Activated naive CD4-positive, alpha-beta T cell treated with anti-CD3 and anti-CD28 coated beads, Interleukin-2, amount 50 U/mL, for 72 hours (primary cell): ENCODE data around the gene FAP. TPM values are rescaled to one million over a fixed set of nuclear protein-coding genes. Genes with fewer than 3 reads are reported as not detected.

ENCODE experiments used
- ATAC-seq, 2 donors: fragments of 150-1000 bp; cut with Tn5 transposase; 2 replicates each; pipeline ENCODE4 v1.10.0; 2021; ENCODE audit warnings: mild to moderate bottlenecking in 2 of 2, moderate library complexity in 2 of 2
- DNase-seq, 2 donors: peaks; one replicate each; pipeline ENCODE4 v3.0.0; 2021 to 2022; ENCODE audit warnings: low spot score in 2 of 2
- H3K27ac Mint-ChIP-seq, 2 donors: one replicate each; pipeline ENCODE4 v1.8.0; 2022; ENCODE audit warnings: mild to moderate bottlenecking in 2 of 2, mixed read lengths in 2 of 2
- H3K36me3 Mint-ChIP-seq, 2 donors: one replicate each; pipeline ENCODE4 v1.8.0; 2022; ENCODE audit warnings: mixed read lengths in 2 of 2
- H3K9me3 Mint-ChIP-seq, 2 donors: one replicate each; pipeline ENCODE4 v1.8.0; 2022; ENCODE audit warnings: mixed read lengths in 2 of 2
- total RNA-seq, 2 donors: library from RNA; stranded (reverse); gene quantifications; one replicate each; pipeline ENCODE4 v1.2.3, GENCODE V29; 2022

The FAP gene
- total RNA-seq, 2 donors from 2014 or later: 0.29 to 0.50 TPM

- ATAC-seq: no peak
- H3K9me3 Mint-ChIP-seq: no peaks in the 10 kb centered on the region
- H3K27ac Mint-ChIP-seq: no peak overlapping the region
- DNase-seq: no peak
- no peaks in the 10 kb centered on the region for H3K36me3 Mint-ChIP-seq
Measured at GRCh38 chr2:162174746-162175145, 68.5 kb downstream of the FAP start.

DNA sequence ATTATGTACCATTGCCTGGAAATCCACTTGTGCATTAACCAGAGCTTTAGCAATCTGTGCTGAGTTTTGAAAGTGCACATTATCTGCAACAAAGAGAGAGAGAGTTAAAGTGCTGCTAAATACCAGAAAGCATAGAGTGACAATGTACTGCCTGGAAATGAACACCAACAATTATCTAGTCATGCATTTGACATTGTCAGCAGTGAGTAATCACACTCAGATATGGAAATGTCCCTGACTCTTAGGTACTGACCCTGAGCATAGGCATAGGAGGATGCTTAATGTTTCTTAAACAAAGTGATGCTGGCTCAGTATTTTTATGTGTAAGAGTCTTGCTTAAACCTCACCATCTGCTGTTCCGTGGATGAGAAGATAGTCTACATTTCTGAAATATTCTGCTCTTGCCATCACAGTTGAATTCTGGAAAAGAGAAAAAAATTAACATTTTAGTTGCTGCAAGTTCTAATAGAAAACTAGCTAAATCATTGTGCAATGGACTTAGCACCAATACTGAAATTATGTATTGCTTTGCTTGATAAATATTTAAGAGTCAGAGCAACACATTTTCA is 70.4 kb downstream of the FAP start:
- Mint-ChIP-seq H3K36me3 (no peaks in the 10 kb centered on the region), H3K9me3 (no peaks in the 10 kb centered on the region), H3K27ac (no peak overlapping the region)
- peak; percentile 48 to 92 for ATAC-seq
- no peak for DNase-seq

DNA sequence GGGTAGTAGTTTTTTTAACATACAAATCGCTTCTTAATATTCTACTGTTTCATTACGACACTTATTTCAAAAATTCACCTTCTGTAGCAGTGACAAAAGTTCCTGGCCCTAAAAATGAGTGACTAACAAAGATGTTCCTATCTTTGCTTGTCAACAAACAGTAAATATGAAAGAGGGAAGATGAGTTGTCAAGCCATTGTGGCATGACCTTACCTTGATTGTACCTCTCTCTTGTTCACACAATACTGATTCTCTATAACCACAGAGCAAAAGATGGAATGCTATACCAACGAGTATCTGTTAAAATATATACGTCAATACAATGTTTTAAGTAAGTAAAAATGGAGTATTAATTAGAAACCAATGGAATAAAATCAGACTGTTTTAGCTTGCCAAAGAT is 76.5 kb downstream of the FAP start:
- ATAC-seq (peak in 1 of 2 donors; percentile 80), DNase-seq (no peak)
- Mint-ChIP-seq H3K9me3 (no peaks in the 10 kb centered on the region), H3K36me3 (no peaks in the 10 kb centered on the region), H3K27ac (no peak overlapping the region)

DNA sequence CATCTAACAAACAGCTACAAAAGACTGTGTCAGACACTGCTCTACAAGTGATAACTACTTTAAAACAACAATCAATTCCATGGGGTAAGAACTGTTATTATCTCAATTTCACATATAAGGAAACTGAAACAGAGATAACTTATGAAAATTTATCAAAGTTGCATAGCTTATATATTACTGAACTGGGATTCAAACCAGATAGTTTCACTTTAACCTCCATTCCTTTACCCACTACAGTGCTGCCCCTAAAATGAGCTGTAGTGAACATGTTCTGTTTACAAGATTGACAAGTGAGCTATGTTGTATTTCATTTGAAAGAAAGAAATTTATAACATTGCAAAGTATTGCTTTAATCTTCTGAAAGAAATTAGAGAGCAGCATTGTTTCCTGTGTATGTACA is 77.1 kb downstream of the FAP start:
- DNase-seq (no peak), ATAC-seq (peak in 1 of 2 donors; percentile 73)
- no peaks in the 10 kb centered on the region for H3K9me3 Mint-ChIP-seq
- no peaks in the 10 kb centered on the region for H3K36me3 Mint-ChIP-seq
- H3K27ac Mint-ChIP-seq: no peak overlapping the region

DNA sequence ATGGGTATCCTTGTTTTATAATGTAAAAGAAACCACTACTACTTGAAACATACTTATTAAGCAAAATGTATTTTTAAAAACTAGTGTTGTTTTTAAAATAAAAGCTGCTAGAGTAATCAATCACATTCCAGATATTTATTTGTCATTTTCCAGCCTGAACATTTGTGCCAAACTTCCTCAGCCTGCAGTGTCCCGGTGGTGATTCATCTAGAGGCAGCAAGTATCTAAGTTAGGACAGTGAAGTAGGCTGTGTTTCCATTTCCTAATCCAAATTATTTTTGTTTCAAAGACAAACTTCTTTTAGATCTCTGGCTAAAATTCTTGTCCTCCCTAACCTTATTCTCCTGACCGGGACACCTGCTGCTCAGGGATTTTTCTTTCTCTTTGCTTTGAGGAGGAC is 78.4 kb downstream of the FAP start:
- no peaks in the 10 kb centered on the region for H3K9me3 Mint-ChIP-seq
- ATAC-seq (no peak), DNase-seq (no peak)
- no peaks in the 10 kb centered on the region for H3K36me3 Mint-ChIP-seq
- no peak overlapping the region for H3K27ac Mint-ChIP-seq

DNA sequence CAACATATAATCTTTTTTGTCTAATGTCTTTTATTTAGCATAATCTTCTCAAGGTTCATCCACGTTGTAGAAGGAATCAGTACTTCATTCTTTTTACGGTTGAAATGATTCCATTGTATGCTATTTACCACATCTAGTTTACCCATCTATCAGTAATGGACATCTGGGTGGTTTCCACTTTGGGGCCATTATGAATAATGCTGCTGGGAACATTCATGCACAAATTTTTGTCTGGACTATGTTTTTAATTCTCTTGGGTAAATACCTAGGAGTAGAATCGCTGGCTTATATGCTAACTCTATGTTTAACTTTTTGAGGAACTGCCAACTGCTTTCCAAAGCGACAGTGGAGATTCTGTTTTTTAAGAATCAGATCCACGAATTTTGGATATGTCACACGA is 83.8 kb downstream of the FAP start:
- ATAC-seq (no peak), DNase-seq (no peak)
- H3K27ac Mint-ChIP-seq: no peak overlapping the region
- H3K9me3 Mint-ChIP-seq: no peaks in the 10 kb centered on the region
- H3K36me3 Mint-ChIP-seq: no peaks in the 10 kb centered on the region

- H3K36me3 Mint-ChIP-seq: no peaks in the 10 kb centered on the region
- no peaks in the 10 kb centered on the region for H3K9me3 Mint-ChIP-seq
- ATAC-seq (no peak), DNase-seq (no peak)
- H3K27ac Mint-ChIP-seq: no peak overlapping the region
Measured at GRCh38 chr2:162156149-162156548, 87.1 kb downstream of the FAP start.

DNA sequence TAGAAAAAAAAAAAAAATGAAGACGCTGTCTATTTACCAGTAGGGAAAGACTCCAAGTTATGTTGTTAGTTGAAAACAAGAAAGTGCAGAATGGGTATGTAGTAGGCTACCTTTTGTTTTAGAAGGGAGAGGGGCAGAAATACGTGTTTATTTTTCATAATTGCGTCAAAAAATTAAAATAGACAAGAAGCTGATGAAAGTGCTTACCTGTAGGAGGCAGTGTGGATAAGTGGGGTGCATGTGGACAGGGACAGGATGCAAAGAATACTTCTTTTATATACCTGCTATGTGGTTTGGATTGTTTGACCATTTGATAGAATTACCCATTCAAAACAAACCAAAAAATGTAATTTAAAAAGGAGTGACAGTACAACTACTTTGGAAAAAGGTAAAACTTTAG is 88.2 kb downstream of the FAP start:
- ATAC-seq (no peak), DNase-seq (no peak)
- H3K9me3 Mint-ChIP-seq: no peaks in the 10 kb centered on the region
- H3K36me3 Mint-ChIP-seq: no peaks in the 10 kb centered on the region
- H3K27ac Mint-ChIP-seq: no peak overlapping the region

GRCh38 chr2:162153608-162154224 is 89.5 kb downstream of the FAP start:
- H3K9me3 Mint-ChIP-seq: no peaks in the 10 kb centered on the region
- DNase-seq (peak in 1 of 2 donors; percentile 73), ATAC-seq (peak; percentile 73 to 94)
- H3K27ac Mint-ChIP-seq: no peak overlapping the region
- no peaks in the 10 kb centered on the region for H3K36me3 Mint-ChIP-seq

GRCh38 chr2:162152147-162152546 is 91.1 kb downstream of the FAP start, which contains the start of gene GCG:
Gene GCG, minus strand, starts transcription at chr2:162152247. Its CDS starts 3,069 bp downstream, at chr2:162149178.
- H3K9me3 Mint-ChIP-seq: no peaks in the 10 kb centered on the region

GRCh38 chr2:162149940-162150339 is 93.3 kb downstream of the FAP start:
- DNase-seq: no peak
- ATAC-seq: no peak
- Mint-ChIP-seq H3K36me3 (no peaks in the 10 kb centered on the region), H3K9me3 (no peaks in the 10 kb centered on the region), H3K27ac (no peak overlapping the region)

More at GRCh38 chr2:162152147-162152546, 91.1 kb downstream of the FAP start, which contains the start of gene GCG:
- no peaks in the 10 kb centered on the region for H3K36me3 Mint-ChIP-seq
- DNase-seq: no peak
- no peak for ATAC-seq
- H3K27ac Mint-ChIP-seq: no peak within 1 kb of the TSS

- ATAC-seq (no peak), DNase-seq (no peak)
- H3K36me3 Mint-ChIP-seq: no peaks in the 10 kb centered on the region
- no peak overlapping the region for H3K27ac Mint-ChIP-seq
- no peaks in the 10 kb centered on the region for H3K9me3 Mint-ChIP-seq
Measured at GRCh38 chr2:162149466-162149865, 93.8 kb downstream of the FAP start.

GRCh38 chr2:162148956-162149355 is 94.3 kb downstream of the FAP start:
- Mint-ChIP-seq H3K27ac (no peak overlapping the region), H3K9me3 (no peaks in the 10 kb centered on the region), H3K36me3 (no peaks in the 10 kb centered on the region)
- ATAC-seq: no peak
- no peak for DNase-seq

DNA sequence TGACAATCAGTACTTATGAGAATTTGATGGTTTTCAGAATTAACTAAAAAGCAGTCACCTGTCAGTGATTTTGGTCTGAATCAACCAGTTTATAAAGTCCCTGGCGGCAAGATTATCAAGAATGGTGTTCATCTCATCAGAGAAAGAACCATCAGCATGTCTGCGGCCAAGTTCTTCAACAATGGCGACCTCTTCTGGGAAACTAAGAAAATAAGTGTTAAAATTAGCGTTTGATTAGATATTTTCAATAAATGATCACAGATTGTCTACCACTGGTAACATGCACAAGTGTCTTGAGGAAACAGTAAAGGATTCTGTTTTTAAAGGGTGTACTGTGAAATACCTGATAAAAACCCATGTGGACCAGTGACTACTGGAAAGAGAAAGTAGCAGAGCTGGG is 99.3 kb downstream of the FAP start:
- DNase-seq: no peak
- H3K27ac Mint-ChIP-seq: no peak overlapping the region
- ATAC-seq: no peak
- no peaks in the 10 kb centered on the region for H3K36me3 Mint-ChIP-seq
- no peaks in the 10 kb centered on the region for H3K9me3 Mint-ChIP-seq

DNA sequence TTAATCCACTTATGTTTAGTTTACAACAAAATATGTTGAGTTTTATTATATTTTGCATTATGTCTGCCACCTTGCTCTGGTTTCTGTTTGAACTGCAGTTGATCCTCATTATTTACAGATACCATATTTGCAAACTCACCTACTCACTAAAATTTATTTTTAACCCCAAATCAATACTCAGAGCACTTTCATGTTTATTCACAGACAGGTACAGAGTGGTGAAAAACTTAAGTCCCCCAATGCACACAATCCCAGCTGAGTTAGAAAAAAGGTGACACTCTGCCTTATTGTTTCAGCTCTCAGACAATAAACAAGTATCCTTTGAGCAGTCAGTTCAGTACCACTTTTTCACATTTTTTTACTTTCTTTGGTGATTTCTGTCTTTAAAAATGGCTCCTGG is 104.9 kb downstream of the FAP start:
- DNase-seq (no peak), ATAC-seq (no peak)
- H3K36me3 Mint-ChIP-seq: no peaks in the 10 kb centered on the region
- no peak overlapping the region for H3K27ac Mint-ChIP-seq
- no peaks in the 10 kb centered on the region for H3K9me3 Mint-ChIP-seq

- DNase-seq: no peak
- Mint-ChIP-seq H3K27ac (no peak overlapping the region), H3K9me3 (no peaks in the 10 kb centered on the region), H3K36me3 (no peaks in the 10 kb centered on the region)
- ATAC-seq: no peak
Measured at GRCh38 chr2:162127422-162127821, 115.8 kb downstream of the FAP start.

DNA sequence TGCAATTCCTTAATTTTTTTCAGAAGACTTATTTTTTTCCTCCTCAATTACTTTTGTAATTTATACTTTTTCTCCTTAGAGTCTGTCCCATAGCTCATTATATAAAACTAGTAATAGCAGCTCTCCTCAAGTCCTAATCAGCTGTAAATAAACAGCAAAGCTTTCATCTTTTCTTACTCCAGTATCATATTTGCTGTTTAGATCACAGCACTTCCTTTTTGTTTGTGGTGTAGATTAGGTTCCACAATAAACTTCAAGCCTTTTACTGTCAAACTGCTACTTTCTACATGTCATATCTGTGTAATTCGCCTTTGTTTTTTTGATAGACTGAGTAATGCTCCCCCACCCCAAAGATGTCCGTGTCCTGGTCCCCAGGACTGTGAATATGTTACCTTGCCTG is 116.7 kb downstream of the FAP start:
- Mint-ChIP-seq H3K27ac (peak overlapping the region; percentile 11 to 31), H3K9me3 (no peaks in the 10 kb centered on the region), H3K36me3 (no peaks in the 10 kb centered on the region)
- no peak for ATAC-seq
- DNase-seq: no peak

- Mint-ChIP-seq H3K27ac (no peak overlapping the region), H3K9me3 (no peaks in the 10 kb centered on the region), H3K36me3 (no peaks in the 10 kb centered on the region)
- no peak for DNase-seq
- ATAC-seq: no peak
Measured at GRCh38 chr2:162126111-162126519, 117.1 kb downstream of the FAP start.
